Liver (tissue), 9 donors: ENCODE results near the gene NT5DC1. TPM values are rescaled to one million over a fixed set of nuclear protein-coding genes. Genes with fewer than 3 reads are reported as not detected.

ENCODE experiments used
- DNase-seq: peaks from one replicate; pipeline ENCODE4 v3.0.0-alpha.2; 2017; ENCODE audit warnings: low spot score
- H3K27ac ChIP-seq, 2 donors: one replicate each; pipeline ENCODE4 v1.7.0; 2013; ENCODE audit warnings: inconsistent platforms in 2 of 2, low read length in 2 of 2, control low read depth in 1 of 2, low read depth in 1 of 2, mild to moderate bottlenecking in 1 of 2
- H3K27me3 ChIP-seq, 4 donors: one replicate each; pipeline versions ENCODE4 v1.6.1 to v1.7.0; 2013; ENCODE audit warnings: low read length in 3 of 4, inconsistent platforms in 1 of 4, mild to moderate bottlenecking in 1 of 4, moderate library complexity in 1 of 4; ENCODE audit not compliant: control insufficient read depth in 4 of 4, insufficient read depth in 4 of 4
- H3K36me3 ChIP-seq, 4 donors: one replicate each; pipeline versions ENCODE4 v1.6.1 to v1.7.0; 2013; ENCODE audit warnings: low read length in 3 of 4, mild to moderate bottlenecking in 3 of 4, low read depth in 1 of 4, moderate library complexity in 1 of 4; ENCODE audit not compliant: control insufficient read depth in 4 of 4, insufficient read depth in 3 of 4
- H3K4me1 ChIP-seq, 4 donors: one replicate each; pipeline versions ENCODE4 v1.6.1 to v1.7.0; 2013; ENCODE audit warnings: low read length in 3 of 4, mild to moderate bottlenecking in 3 of 4, moderate library complexity in 1 of 4; ENCODE audit not compliant: control insufficient read depth in 4 of 4, insufficient read depth in 4 of 4
- H3K4me3 ChIP-seq, 3 donors: one replicate each; pipeline versions ENCODE4 v1.6.1 to v1.7.0; 2013; ENCODE audit warnings: low read length in 3 of 3, control low read depth in 1 of 3, low read depth in 1 of 3, mild to moderate bottlenecking in 1 of 3
- H3K9ac ChIP-seq, 2 donors: one replicate each; pipeline ENCODE4 v1.7.0; 2013; ENCODE audit warnings: low read length in 2 of 2, mild to moderate bottlenecking in 2 of 2, moderate library complexity in 2 of 2, control low read depth in 1 of 2, low read depth in 1 of 2
- H3K9me3 ChIP-seq, 4 donors: one replicate each; pipeline versions ENCODE4 v1.6.1 to v1.7.0; 2013; ENCODE audit warnings: low read length in 3 of 4; ENCODE audit not compliant: control insufficient read depth in 4 of 4
- ATF3 ChIP-seq: IDR thresholded peaks from 2 replicates; pipeline ENCODE4 v1.6.1; 2016; ENCODE audit warnings: antibody characterized with exemption
- CTCF ChIP-seq: fragments of 150-350 bp; IDR thresholded peaks from 2 replicates; pipeline ENCODE4 v1.5.1; 2017; ENCODE audit warnings: improper control_type of control experiment, low read depth, low read length; ENCODE audit not compliant: missing input control
- EGR1 ChIP-seq, 2 donors: IDR thresholded peaks; 2 replicates each; pipeline ENCODE4 v1.6.1; 2016 to 2018; ENCODE audit warnings: antibody characterized with exemption in 2 of 2, low read depth in 2 of 2
- FOXA1 ChIP-seq: IDR thresholded peaks from 2 replicates; pipeline ENCODE4 v1.6.1; 2016; ENCODE audit warnings: antibody characterized with exemption
- FOXA2 ChIP-seq: IDR thresholded peaks from 2 replicates; pipeline ENCODE4 v1.6.1; 2016; ENCODE audit warnings: antibody characterized with exemption
- GABPA ChIP-seq, 2 donors: IDR thresholded peaks in 1 of 2; conservative IDR thresholded peaks in 1 of 2; 2 replicates each; pipeline ENCODE4 v1.6.1; 2016; ENCODE audit warnings: antibody characterized with exemption in 2 of 2, mild to moderate bottlenecking in 1 of 2, moderate library complexity in 1 of 2
- HNF4A ChIP-seq, 2 donors: conservative IDR thresholded peaks; 2 replicates each; pipeline ENCODE4 v1.6.1; 2016; ENCODE audit warnings: antibody characterized with exemption in 2 of 2, mild to moderate bottlenecking in 2 of 2
- HNF4G ChIP-seq: IDR thresholded peaks from 2 replicates; pipeline ENCODE4 v1.6.1; 2016; ENCODE audit warnings: antibody characterized with exemption
- JUND ChIP-seq, 2 donors: IDR thresholded peaks; 2 replicates each; pipeline ENCODE4 v1.6.1; 2016; ENCODE audit warnings: antibody characterized with exemption in 2 of 2
- MAX ChIP-seq: IDR thresholded peaks from 2 replicates; pipeline ENCODE4 v1.6.1; 2016; ENCODE audit warnings: antibody characterized with exemption
- NR2F2 ChIP-seq: IDR thresholded peaks from 2 replicates; pipeline ENCODE4 v1.6.1; 2016; ENCODE audit warnings: antibody characterized with exemption
- RAD21 ChIP-seq, 2 donors: IDR thresholded peaks; 2 replicates each; pipeline ENCODE4 v1.6.1; 2016; ENCODE audit warnings: antibody characterized with exemption in 2 of 2, mild to moderate bottlenecking in 2 of 2
- REST ChIP-seq: IDR thresholded peaks from 2 replicates; pipeline ENCODE4 v1.6.1; 2016; ENCODE audit warnings: antibody characterized with exemption, mild to moderate bottlenecking
- RXRA ChIP-seq, 2 donors: IDR thresholded peaks; 2 replicates each; pipeline ENCODE4 v1.6.1; 2017 to 2018; ENCODE audit warnings: antibody characterized with exemption in 2 of 2, mild to moderate bottlenecking in 1 of 2
- SP1 ChIP-seq: IDR thresholded peaks from 2 replicates; pipeline ENCODE4 v1.6.1; 2018; ENCODE audit warnings: antibody characterized with exemption, mild to moderate bottlenecking
- TAF1 ChIP-seq: conservative IDR thresholded peaks from 2 replicates; pipeline ENCODE4 v1.6.1; 2016; ENCODE audit warnings: antibody characterized with exemption, mild to moderate bottlenecking
- YY1 ChIP-seq: IDR thresholded peaks from 2 replicates; pipeline ENCODE4 v1.6.1; 2016; ENCODE audit warnings: antibody characterized with exemption, mild to moderate bottlenecking
- ZBTB33 ChIP-seq: IDR thresholded peaks from 2 replicates; pipeline ENCODE4 v1.6.1; 2016; ENCODE audit warnings: antibody characterized with exemption
- WGBS: extraction: QIAGEN DNeasy Blood & Tissue Kit; methylation state at CpG from one replicate; pipeline ENCODE4 v1.1.7; 2013; 5-methylcytosine and 5-hydroxymethylcytosine counted together
- polyA plus RNA-seq, 2 donors: library from polyadenylated mRNA; stranded (reverse) in 1 of 2; unstranded in 1 of 2; fragments of 200-250 nt in 1 of 2; fragments of >200 nt in 1 of 2; fragmentation: Nextera tagmentation in 1 of 2; extraction: Ambion mirVana in 1 of 2; gene quantifications; one replicate each; pipeline versions ENCODE4 v1.2.1 to v1.2.3, GENCODE V29; 2013 to 2015
- total RNA-seq, 2 donors: library from RNA; depleted of rRNA; stranded (reverse); fragments of >200 nt; gene quantifications; one replicate each; pipeline ENCODE4 v1.2.3, GENCODE V29; 2014
- donor health status: healthy.
- donor health status: healthy.
- donor health status: healthy.
- donor health status: healthy.
- donor health status: healthy.

The NT5DC1 gene
- total and polyA plus RNA-seq, 4 donors: 10.4 to 31.4 (median 23.3) TPM

GRCh38 chr6:116064666-116065065 is 36.0 kb upstream of the NT5DC1 start:
- Histone ChIP-seq H3K36me3 (no peaks in the 10 kb centered on the region), H3K27ac (no peak overlapping the region), H3K9ac (no peak overlapping the region), H3K27me3 (no peaks in the 10 kb centered on the region), H3K9me3 (no peaks in the 10 kb centered on the region), H3K4me1 (peaks cover 0 to 13% (median 5%) of the 10 kb centered on the region in 4 donors), H3K4me3 (no peak overlapping the region)
- TF ChIP-seq JUND (IDR thresholded peaks at IDR 0.05) (no peak), TAF1 (no peak), EGR1 (IDR thresholded peaks at IDR 0.05; ENCODE audit: low read depth in 2 of 2) (no peak), NR2F2 (no peak), FOXA2 (no peak), MAX (no peak), GABPA (IDR thresholded peaks at IDR 0.05 in 1 of 2, conservative IDR thresholded peaks at IDR 0.05 in 1 of 2) (no peak), RAD21 (IDR thresholded peaks at IDR 0.05) (no peak), YY1 (no peak), HNF4G (no peak), SP1 (no peak), HNF4A (conservative IDR thresholded peaks at IDR 0.05) (no peak), FOXA1 (no peak), CTCF (no peak)
- no peak for DNase-seq

- Histone ChIP-seq H3K4me1 (peaks cover 0 to 1% (median 0%) of the 10 kb centered on the region in 4 donors), H3K27ac (no peak overlapping the region), H3K4me3 (no peak overlapping the region), H3K9ac (no peak overlapping the region), H3K9me3 (no peaks in the 10 kb centered on the region), H3K36me3 (no peaks in the 10 kb centered on the region), H3K27me3 (no peaks in the 10 kb centered on the region)
- DNase-seq: no peak
- WGBS: 44% methylated on average over 2 of the region's 2 CpGs
- TF ChIP-seq MAX (no peak), HNF4A (conservative IDR thresholded peaks at IDR 0.05) (peak in 1 of 2 donors; percentile 15), SP1 (peak; percentile 9)
These were observed 33.9 kb upstream of the NT5DC1 start for GRCh38 chr6:116066789-116067188.

- Histone ChIP-seq H3K27me3 (no peaks in the 10 kb centered on the region), H3K4me1 (no peaks in the 10 kb centered on the region), H3K27ac (no peak overlapping the region), H3K4me3 (no peak overlapping the region), H3K9me3 (no peaks in the 10 kb centered on the region), H3K36me3 (no peaks in the 10 kb centered on the region), H3K9ac (no peak overlapping the region)
- no peak for DNase-seq
- TF ChIP-seq MAX (no peak), SP1 (no peak), HNF4G (no peak), FOXA2 (no peak), ATF3 (no peak), ZBTB33 (no peak), FOXA1 (no peak), REST (no peak), RXRA (IDR thresholded peaks at IDR 0.05) (no peak)
- WGBS: 92% methylated on average over 1 of the region's 1 CpG
These were observed 30.6 kb upstream of the NT5DC1 start for GRCh38 chr6:116070101-116070500.
